Colonic mucosa (tissue), 4 donors: ENCODE data around the gene SH3YL1. TPM values are rescaled to one million over a fixed set of nuclear protein-coding genes. Genes with fewer than 3 reads are reported as not detected.

Experiments used
- DNase-seq: peaks from one replicate; pipeline ENCODE4 v3.0.0-alpha.2; 2020
- H3K27ac ChIP-seq: fragments of 200-600 bp; one replicate; pipeline ENCODE4 v1.8.0; 2021
- H3K27me3 ChIP-seq: fragments of 200-600 bp; one replicate; pipeline ENCODE4 v1.8.0; 2021
- H3K36me3 ChIP-seq: fragments of 200-600 bp; one replicate; pipeline ENCODE4 v1.8.0; 2021
- H3K4me1 ChIP-seq: fragments of 200-600 bp; one replicate; pipeline ENCODE4 v1.8.0; 2021; ENCODE audit warnings: mild to moderate bottlenecking
- H3K4me3 ChIP-seq: fragments of 200-600 bp; one replicate; pipeline ENCODE4 v1.8.0; 2021
- H3K9ac ChIP-seq, 2 donors: one replicate each; pipeline ENCODE4 v1.7.0; 2013; ENCODE audit warnings: control low read depth in 2 of 2, low read depth in 2 of 2, low read length in 2 of 2
- H3K9me3 ChIP-seq: fragments of 200-600 bp; one replicate; pipeline ENCODE4 v1.8.0; 2021
- CTCF ChIP-seq: fragments of 200-600 bp; IDR thresholded peaks from one replicate; pipeline ENCODE4 v1.8.0; 2022; ENCODE audit warnings: antibody characterized with exemption, mild to moderate bottlenecking
- intact Hi-C: fragments of 100-400 bp; cut with DNase I; formaldehyde crosslinking; loops from one replicate; pipeline ENCODE4 v1.14.1; 2022
- total RNA-seq, 2 donors: library from RNA; stranded (reverse); fragmentation: NEBNext Ultra II Directional in 1 of 2; extraction: Animal tissue kit (Norgen Biotek cat#: 25700) in 1 of 2; gene quantifications; one replicate each; pipeline ENCODE4 v1.2.1, GENCODE V29; 2021
- donor health status: healthy.
- donor health status: DM: no; HTN: no; CAD: no.
- donor health status: DM: no; HTN: no; CAD: no.

Gene SH3YL1
- total RNA-seq, 2 donors from 2014 or later = 116 to 139 TPM

DNA sequence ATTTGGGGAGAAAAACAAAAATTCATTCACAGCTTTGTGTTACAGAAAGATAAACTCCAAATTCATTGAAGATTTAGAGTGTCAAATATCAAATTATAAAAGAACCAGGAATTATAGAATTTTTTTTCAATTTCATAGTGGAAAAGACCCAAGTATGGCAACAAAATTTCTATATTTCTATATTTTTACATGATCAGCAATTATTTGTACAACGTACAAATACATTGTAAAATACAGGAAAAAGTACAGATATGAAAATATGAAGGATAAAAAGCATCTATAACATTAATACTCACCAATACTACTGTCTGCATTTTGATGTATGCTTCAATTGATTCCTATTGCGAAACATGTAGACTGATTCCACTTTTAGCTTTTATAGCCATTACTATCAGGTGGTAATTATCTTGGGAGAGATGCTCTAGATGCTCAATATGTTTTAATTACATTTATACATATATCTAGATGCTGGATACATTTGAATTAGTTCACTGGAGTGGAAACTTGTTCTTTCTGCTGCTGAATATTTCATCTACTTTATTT, 4.0 kb downstream of the SH3YL1 start:
- TF ChIP-seq CTCF = no peak
- no peak overlapping the region for H3K27ac ChIP-seq
- no peak overlapping the region for H3K4me3 ChIP-seq

GRCh38 chr2:258933-259332, 4.9 kb downstream of the SH3YL1 start:
- H3K4me3 ChIP-seq = no peak overlapping the region
- no peak for DNase-seq
- no peak overlapping the region for H3K9ac ChIP-seq
- H3K27ac ChIP-seq = no peak overlapping the region
- H3K27me3 ChIP-seq = no peaks in the 10 kb centered on the region
- TF ChIP-seq CTCF = no peak
- H3K36me3 ChIP-seq = no peaks in the 10 kb centered on the region
- intact Hi-C loops = no loop called here
- no peaks in the 10 kb centered on the region for H3K4me1 ChIP-seq
- no peaks in the 10 kb centered on the region for H3K9me3 ChIP-seq

More for the DNA sequence above, 4.0 kb downstream of the SH3YL1 start:
- Histone ChIP-seq H3K27me3 (no peaks in the 10 kb centered on the region), H3K9me3 (no peaks in the 10 kb centered on the region), H3K9ac (no peak overlapping the region), H3K4me1 (no peaks in the 10 kb centered on the region), H3K36me3 (no peaks in the 10 kb centered on the region)
- DNase-seq = no peak
- intact Hi-C loops = no loop called here

DNA sequence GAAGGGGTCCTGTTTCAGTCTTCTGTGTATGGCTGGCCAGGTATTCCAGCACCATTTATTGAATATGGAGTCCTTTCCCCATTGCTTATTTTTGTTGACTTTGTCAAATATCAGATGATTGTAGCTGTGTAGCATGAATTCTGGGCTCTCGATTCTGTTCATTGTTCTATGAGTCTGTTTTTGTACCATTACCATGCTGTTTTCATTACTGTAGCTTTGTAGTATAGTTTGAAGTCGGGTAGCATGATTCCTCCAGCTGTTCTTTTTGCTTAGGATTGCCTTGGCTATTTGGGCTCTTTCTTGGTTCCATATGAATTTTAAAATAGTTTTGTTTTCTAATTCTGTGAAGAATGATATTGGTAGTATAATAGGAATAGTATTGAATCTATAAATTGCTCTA, 6.0 kb downstream of the SH3YL1 start:
- no peak overlapping the region for H3K27ac ChIP-seq
- H3K9ac ChIP-seq = no peak overlapping the region
- H3K27me3 ChIP-seq = no peaks in the 10 kb centered on the region
- no peak for TF ChIP-seq CTCF
- H3K4me3 ChIP-seq = no peak overlapping the region
- intact Hi-C loops = no loop called here
- DNase-seq = no peak
- H3K9me3 ChIP-seq = no peaks in the 10 kb centered on the region
- no peaks in the 10 kb centered on the region for H3K36me3 ChIP-seq
- H3K4me1 ChIP-seq = no peaks in the 10 kb centered on the region

GRCh38 chr2:257429-257828, 6.4 kb downstream of the SH3YL1 start:
- Histone ChIP-seq H3K36me3 (no peaks in the 10 kb centered on the region), H3K4me3 (no peak overlapping the region), H3K9ac (no peak overlapping the region), H3K9me3 (no peaks in the 10 kb centered on the region), H3K4me1 (no peaks in the 10 kb centered on the region), H3K27me3 (no peaks in the 10 kb centered on the region), H3K27ac (no peak overlapping the region)
- intact Hi-C loops = no loop called here
- DNase-seq = no peak
- no peak for TF ChIP-seq CTCF

DNA sequence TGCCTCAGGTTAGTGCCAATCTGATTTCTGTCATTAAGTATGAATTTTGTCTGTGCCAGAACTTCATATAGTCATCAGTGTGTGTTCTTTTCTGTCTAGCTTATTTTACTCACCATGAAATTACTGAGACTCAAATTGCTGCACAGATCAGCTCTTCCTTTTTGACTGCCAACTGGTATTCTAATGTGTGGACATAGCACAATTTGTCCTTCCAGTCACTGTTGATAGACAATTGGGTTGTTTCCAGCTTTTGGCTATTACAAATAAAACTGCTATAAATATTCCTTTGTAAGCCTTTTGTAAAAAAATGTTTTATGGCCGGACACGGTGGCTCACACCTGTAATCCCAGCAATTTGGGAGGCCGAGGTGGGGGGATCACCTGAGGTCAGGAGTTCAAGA, 7.7 kb downstream of the SH3YL1 start:
- intact Hi-C loops = no loop called here
- no peak overlapping the region for H3K4me3 ChIP-seq
- no peak overlapping the region for H3K9ac ChIP-seq
- H3K9me3 ChIP-seq = no peaks in the 10 kb centered on the region
- DNase-seq = no peak
- H3K27ac ChIP-seq = no peak overlapping the region
- no peaks in the 10 kb centered on the region for H3K4me1 ChIP-seq
- H3K36me3 ChIP-seq = no peaks in the 10 kb centered on the region
- TF ChIP-seq CTCF = no peak
- H3K27me3 ChIP-seq = no peaks in the 10 kb centered on the region
